NT2/D1 (cell line): ENCODE results near the gene MYO5B.

Experiments
- YY1 ChIP-seq: IDR thresholded peaks from 2 replicates; pipeline ENCODE4 v1.6.1; 2011; ENCODE audit not compliant: insufficient read length, insufficient read depth
- ZNF274 ChIP-seq: IDR thresholded peaks from 2 replicates; pipeline ENCODE4 v1.6.1; 2011; ENCODE audit warnings: mild to moderate bottlenecking, low read depth, low read length

- TF ChIP-seq YY1 (no peak), ZNF274 (no peak)
Observed at GRCh38 chr18:49966090-49966489, 228.9 kb downstream of the MYO5B start.
